NCI-H2196 (cell line): ENCODE data around the gene NKD1.

Experiments used
- DNase-seq: peaks from one replicate; lab custom pipeline; 2025; ENCODE audit not compliant: unreplicated experiment; lab: John Stamatoyannopoulos, UW

NKD1 gene

GRCh38 chr16:50558913-50559312 is 10.7 kb downstream of the NKD1 start:
- DNase-seq: no peak

- no peak for DNase-seq
These were observed 11.1 kb downstream of the NKD1 start for GRCh38 chr16:50559342-50559741.

GRCh38 chr16:50559804-50560514 is 11.8 kb downstream of the NKD1 start:
- no peak for DNase-seq

- DNase-seq: no peak
These were observed 13.0 kb downstream of the NKD1 start for GRCh38 chr16:50560903-50561863.

GRCh38 chr16:50562657-50563056 is 14.5 kb downstream of the NKD1 start:
- no peak for DNase-seq

- DNase-seq: no peak
These were observed 15.8 kb downstream of the NKD1 start for GRCh38 chr16:50563989-50564388.

- no peak for DNase-seq
These were observed 17.2 kb downstream of the NKD1 start for GRCh38 chr16:50565428-50565827.

GRCh38 chr16:50566014-50566962 is 18.1 kb downstream of the NKD1 start:
- no peak for DNase-seq

- DNase-seq: no peak
These were observed 19.5 kb downstream of the NKD1 start for GRCh38 chr16:50567651-50568050.

- DNase-seq: no peak
These were observed 20.1 kb downstream of the NKD1 start for GRCh38 chr16:50568187-50568815.

GRCh38 chr16:50570354-50570753 is 22.2 kb downstream of the NKD1 start:
- no peak for DNase-seq

- no peak for DNase-seq
These were observed 22.8 kb downstream of the NKD1 start for GRCh38 chr16:50570808-50571598.

GRCh38 chr16:50571786-50572185 is 23.6 kb downstream of the NKD1 start:
- DNase-seq: no peak

GRCh38 chr16:50572700-50573099 is 24.5 kb downstream of the NKD1 start:
- no peak for DNase-seq

- no peak for DNase-seq
These were observed 25.1 kb downstream of the NKD1 start for GRCh38 chr16:50573279-50573678.

- DNase-seq: no peak
These were observed 25.9 kb downstream of the NKD1 start for GRCh38 chr16:50573947-50574744.

GRCh38 chr16:50574745-50575136 is 26.5 kb downstream of the NKD1 start:
- DNase-seq: no peak

GRCh38 chr16:50575743-50576142 is 27.5 kb downstream of the NKD1 start:
- no peak for DNase-seq
